ENCODE data around the gene MT3.

GRCh38 chr16:56632156-56632847 lies 43.0 kb downstream of the MT3 start, which contains the start of gene MT1M:
- peak; percentile 28 to 44 for TF ChIP-seq POLR2A (IDR thresholded peaks at IDR 0.05)
- no peak for TF ChIP-seq CTCF (IDR thresholded peaks at IDR 0.05)
- peak; percentile 52 to 81 (median 78) for TF ChIP-seq POLR2AphosphoS5 (IDR thresholded peaks at IDR 0.05)
- peak in 3 of 4 donors; percentile 53 to 92 (median 67) for TF ChIP-seq EP300 (IDR thresholded peaks at IDR 0.05)

Measured in sigmoid colon (tissue), 4 donors.